GM12801 (cell line): ENCODE data around the gene GRIN2A.

Source experiments
- CTCF ChIP-seq: IDR thresholded peaks from one replicate; pipeline ENCODE4 v1.5.1; 2011; ENCODE audit warnings: control low read depth; ENCODE audit not compliant: insufficient read length; ENCODE audit errors: extremely low read depth

The GRIN2A gene

GRCh38 chr16:9870962-9871361 lies 311.3 kb downstream of the GRIN2A start:
- no peak for TF ChIP-seq CTCF

DNA sequence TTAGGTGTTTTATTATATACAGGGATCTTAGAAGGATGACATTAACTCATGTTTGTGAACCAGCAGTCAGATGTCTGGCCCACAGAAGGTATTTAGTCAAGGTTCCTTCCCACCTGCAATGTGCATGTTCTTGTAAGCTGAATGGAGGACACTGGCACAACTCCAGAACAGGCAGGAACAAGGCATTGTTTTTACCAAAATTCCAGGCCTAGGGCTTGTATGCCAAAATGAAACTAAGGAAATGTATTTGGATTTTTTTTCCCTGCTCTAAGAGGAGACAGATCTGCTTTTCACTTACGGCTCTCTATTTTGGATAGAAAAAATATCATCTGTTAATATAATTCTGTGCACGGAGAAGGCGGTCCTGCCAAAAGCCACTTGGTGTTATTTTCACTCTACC lies 312.5 kb downstream of the GRIN2A start:
- no peak for TF ChIP-seq CTCF

- TF ChIP-seq CTCF = no peak
These were observed 313.6 kb downstream of the GRIN2A start for GRCh38 chr16:9868606-9869149.

DNA sequence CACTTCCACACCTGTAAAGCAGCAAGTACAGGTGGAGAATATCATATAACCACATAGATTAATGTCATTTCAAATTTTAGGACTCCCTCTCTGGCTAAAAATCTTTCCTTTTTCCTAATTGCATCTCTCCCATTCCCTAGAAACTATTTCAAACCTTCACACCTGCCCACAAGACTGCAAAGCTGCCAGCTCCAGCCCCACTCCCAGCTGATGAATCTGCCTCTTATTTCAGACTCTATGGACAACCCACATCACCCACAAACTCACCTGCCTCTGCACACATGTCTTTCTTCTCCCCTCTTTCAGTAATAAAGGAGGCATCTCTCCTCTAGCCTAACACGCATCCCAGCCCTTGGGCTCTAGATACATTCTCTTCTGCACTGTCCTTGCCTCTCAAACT lies 315.1 kb downstream of the GRIN2A start:
- no peak for TF ChIP-seq CTCF

GRCh38 chr16:9864461-9864860 lies 317.8 kb downstream of the GRIN2A start:
- TF ChIP-seq CTCF = no peak

- TF ChIP-seq CTCF = no peak
These were observed 319.9 kb downstream of the GRIN2A start for GRCh38 chr16:9862327-9862726.

GRCh38 chr16:9860876-9861275 lies 321.4 kb downstream of the GRIN2A start:
- TF ChIP-seq CTCF = no peak
